Stimulated activated naive CD8-positive, alpha-beta T cell treated with anti-CD3 and anti-CD28 coated beads, Interleukin-15, amount 100 ng/mL, for 72 hours (primary cell): ENCODE results near the gene IVD.

Source experiments
- ATAC-seq: fragments of 150-1000 bp; cut with Tn5 transposase; 2 replicates; pipeline ENCODE4 v1.10.0; 2021; ENCODE audit warnings: mild to moderate bottlenecking, moderate library complexity
- DNase-seq, 2 donors: peaks; one replicate each; pipeline ENCODE4 v3.0.0; 2021 to 2022
- H3K27ac Mint-ChIP-seq, 2 donors: one replicate each; pipeline ENCODE4 v1.8.0; 2022; ENCODE audit warnings: mild to moderate bottlenecking in 2 of 2, mixed read lengths in 2 of 2, moderate library complexity in 2 of 2
- H3K27me3 Mint-ChIP-seq: one replicate; pipeline ENCODE4 v1.8.0; 2022; ENCODE audit warnings: mixed read lengths
- H3K4me1 Mint-ChIP-seq: one replicate; pipeline ENCODE4 v1.8.0; 2022; ENCODE audit warnings: mild to moderate bottlenecking, mixed read lengths
- H3K4me3 Mint-ChIP-seq, 2 donors: one replicate each; pipeline ENCODE4 v1.8.0; 2022; ENCODE audit warnings: mild to moderate bottlenecking in 2 of 2, mixed read lengths in 2 of 2, moderate library complexity in 1 of 2
- H3K9me3 Mint-ChIP-seq, 2 donors: one replicate each; pipeline ENCODE4 v1.8.0; 2022; ENCODE audit warnings: mixed read lengths in 2 of 2

IVD gene

GRCh38 chr15:40389824-40390595 is 15.6 kb upstream of the IVD start:
- DNase-seq (no peak), ATAC-seq (no peak)
- no peaks in the 10 kb centered on the region for H3K27me3 Mint-ChIP-seq
- no peaks in the 10 kb centered on the region for H3K9me3 Mint-ChIP-seq
- peaks cover 5% of the 10 kb centered on the region for H3K4me1 Mint-ChIP-seq
- no peak overlapping the region for H3K27ac Mint-ChIP-seq
- H3K4me3 Mint-ChIP-seq, result no peak overlapping the region

GRCh38 chr15:40392986-40393948 is 12.3 kb upstream of the IVD start:
- Mint-ChIP-seq H3K4me1 (peaks cover 9% of the 10 kb centered on the region), H3K9me3 (no peaks in the 10 kb centered on the region), H3K27ac (peak overlapping the region in 1 of 2 donors; percentile 81), H3K27me3 (no peaks in the 10 kb centered on the region), H3K4me3 (no peak overlapping the region)
- no peak for DNase-seq
- no peak for ATAC-seq

DNA sequence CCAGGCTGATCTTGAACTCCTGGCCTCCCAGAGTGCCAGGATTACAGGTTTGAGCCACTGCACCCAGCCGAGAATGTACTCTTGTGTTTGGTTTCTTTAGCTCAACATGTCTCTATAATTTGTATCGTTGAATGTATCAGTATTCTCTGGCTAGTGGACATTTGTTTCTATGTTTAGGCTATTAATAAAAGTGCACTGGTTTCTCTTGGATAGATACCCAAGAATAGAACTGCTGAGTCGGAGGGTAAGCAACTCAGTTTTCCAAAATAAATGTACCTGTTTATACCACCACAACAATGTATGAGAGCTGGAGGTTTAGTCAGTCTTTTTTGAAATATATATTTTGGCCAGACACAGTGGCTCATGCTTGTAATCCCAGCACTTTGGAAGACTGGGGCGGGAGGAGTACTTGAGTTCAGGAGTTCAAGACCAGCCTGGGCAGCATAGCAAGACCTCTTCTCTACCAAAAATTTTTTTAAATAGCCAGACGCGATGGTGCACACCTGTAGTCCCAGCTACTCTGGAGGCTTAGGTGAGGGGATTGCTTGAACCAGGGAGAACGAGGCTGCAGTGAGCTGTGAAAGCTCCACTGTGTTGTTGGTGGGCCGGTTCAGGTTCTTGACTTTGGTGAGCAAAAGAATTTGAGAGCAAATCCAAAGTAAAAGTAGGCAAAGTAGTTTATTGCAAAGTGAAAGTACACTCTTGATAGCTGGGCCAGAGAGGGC is 7.7 kb upstream of the IVD start:
- H3K4me1 Mint-ChIP-seq, result peaks cover 19% of the 10 kb centered on the region
- H3K9me3 Mint-ChIP-seq, result no peaks in the 10 kb centered on the region
- no peak overlapping the region for H3K27ac Mint-ChIP-seq
- no peaks in the 10 kb centered on the region for H3K27me3 Mint-ChIP-seq
- ATAC-seq (no peak), DNase-seq (no peak)
- peak overlapping the region; percentile 40 to 66 for H3K4me3 Mint-ChIP-seq

DNA sequence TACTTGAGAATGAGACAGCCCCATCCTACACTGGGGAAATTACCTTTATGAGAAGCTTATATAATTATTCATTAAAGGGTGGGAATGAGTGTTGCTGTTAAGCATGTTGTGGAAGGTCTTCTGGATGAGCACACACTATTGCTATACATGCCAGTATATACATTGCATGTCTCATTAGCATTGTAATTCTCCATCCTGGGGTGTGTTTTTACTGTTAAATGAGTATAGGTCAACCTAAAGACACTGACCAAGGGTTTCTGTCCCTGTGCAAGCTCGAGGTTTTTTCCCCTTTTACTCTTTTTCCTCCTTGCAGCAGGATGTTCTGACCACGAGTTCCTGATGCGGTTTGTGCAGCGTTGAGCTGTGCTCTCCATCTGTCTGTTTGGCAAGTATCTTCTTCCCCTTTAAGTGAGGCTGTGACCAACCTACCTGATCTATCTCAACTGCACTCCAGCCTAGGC is 7.2 kb upstream of the IVD start:
- peak in 1 of 2 donors; percentile 42 for DNase-seq
- peak overlapping the region; percentile 40 to 66 for H3K4me3 Mint-ChIP-seq
- no peaks in the 10 kb centered on the region for H3K9me3 Mint-ChIP-seq
- peak overlapping the region in 1 of 2 donors; percentile 35 for H3K27ac Mint-ChIP-seq
- H3K4me1 Mint-ChIP-seq, result peaks cover 22% of the 10 kb centered on the region
- H3K27me3 Mint-ChIP-seq, result no peaks in the 10 kb centered on the region
- ATAC-seq, result peak; percentile 100

DNA sequence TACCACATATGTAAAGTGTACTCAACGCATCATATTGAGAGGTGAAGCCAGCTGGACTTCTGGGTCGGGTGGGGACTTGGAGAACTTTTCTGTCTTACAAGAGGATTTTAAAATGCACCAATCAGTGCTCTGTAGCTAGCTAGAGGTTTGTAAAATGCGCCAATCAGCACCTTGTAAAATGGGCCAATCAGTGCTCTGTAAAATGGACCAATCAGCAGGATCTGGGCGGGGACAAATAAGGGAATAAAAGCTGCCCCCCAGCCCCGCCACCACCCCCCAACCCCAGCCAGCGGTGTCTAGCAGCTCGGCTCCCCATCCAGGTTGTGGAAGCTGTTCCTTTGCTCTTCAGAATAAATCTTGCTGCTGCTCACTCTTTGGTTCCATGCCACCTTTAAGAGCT is 6.2 kb upstream of the IVD start:
- Mint-ChIP-seq H3K4me3 (no peak overlapping the region), H3K9me3 (no peaks in the 10 kb centered on the region), H3K27ac (no peak overlapping the region), H3K4me1 (peaks cover 27% of the 10 kb centered on the region), H3K27me3 (no peaks in the 10 kb centered on the region)
- DNase-seq (no peak), ATAC-seq (no peak)

DNA sequence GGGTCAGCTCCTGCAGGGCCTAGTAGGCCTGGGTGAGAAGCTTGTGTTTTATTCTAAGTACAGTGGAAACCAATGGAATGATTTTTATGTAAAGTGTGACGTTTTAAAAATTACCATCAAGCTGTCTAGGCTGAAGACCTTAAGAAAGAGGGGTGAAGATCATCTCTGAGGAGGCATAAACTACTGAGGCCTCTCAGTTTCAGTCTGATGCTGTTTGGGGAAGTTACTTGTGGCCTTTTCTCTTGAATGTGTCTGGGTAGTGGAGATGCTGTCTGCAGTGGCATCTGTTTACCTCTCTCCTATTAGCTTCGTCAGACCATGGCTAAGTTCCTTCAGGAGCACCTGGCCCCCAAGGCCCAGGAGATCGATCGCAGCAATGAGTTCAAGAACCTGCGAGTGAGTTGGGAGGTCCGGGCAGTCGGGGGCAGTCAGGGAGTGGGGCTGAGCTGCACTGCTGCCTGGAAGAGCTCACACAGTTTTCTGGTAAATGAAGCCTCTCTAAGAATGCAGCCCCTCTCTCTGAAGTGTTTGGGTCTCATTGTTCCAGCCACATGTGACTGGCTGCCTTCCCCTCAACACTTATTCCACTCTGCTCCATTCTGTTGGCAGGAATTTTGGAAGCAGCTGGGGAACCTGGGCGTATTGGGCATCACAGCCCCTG is 1.9 kb downstream of the IVD start:
- Mint-ChIP-seq H3K27me3 (no peaks in the 10 kb centered on the region), H3K4me1 (peaks cover 72% of the 10 kb centered on the region), H3K4me3 (peak overlapping the region; percentile 89 to 92), H3K27ac (peak overlapping the region; percentile 44 to 54), H3K9me3 (no peaks in the 10 kb centered on the region)
- DNase-seq (no peak), ATAC-seq (no peak)

- peak overlapping the region in 1 of 2 donors; percentile 76 for H3K27ac Mint-ChIP-seq
- DNase-seq (no peak), ATAC-seq (no peak)
- H3K27me3 Mint-ChIP-seq, result no peaks in the 10 kb centered on the region
- peak overlapping the region; percentile 6 to 13 for H3K4me3 Mint-ChIP-seq
- peaks cover 65% of the 10 kb centered on the region for H3K4me1 Mint-ChIP-seq
- H3K9me3 Mint-ChIP-seq, result no peaks in the 10 kb centered on the region
These were observed 3.8 kb downstream of the IVD start for GRCh38 chr15:40409366-40409765.

DNA sequence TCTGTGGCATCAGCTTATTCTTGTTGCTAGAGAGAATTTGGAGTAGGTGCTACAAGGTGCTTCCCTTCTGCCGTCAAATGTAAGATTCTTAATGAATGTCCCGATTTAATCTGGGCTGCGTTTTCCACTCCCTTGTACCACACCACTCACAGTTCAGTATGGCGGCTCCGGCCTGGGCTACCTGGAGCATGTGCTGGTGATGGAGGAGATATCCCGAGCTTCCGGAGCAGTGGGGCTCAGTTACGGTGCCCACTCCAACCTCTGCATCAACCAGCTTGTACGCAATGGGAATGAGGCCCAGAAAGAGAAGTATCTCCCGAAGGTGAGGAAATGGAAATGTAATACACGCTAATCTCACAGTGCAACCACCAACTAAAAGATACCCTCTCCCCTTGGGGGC is 4.9 kb downstream of the IVD start:
- DNase-seq (no peak), ATAC-seq (no peak)
- H3K27me3 Mint-ChIP-seq, result no peaks in the 10 kb centered on the region
- H3K9me3 Mint-ChIP-seq, result no peaks in the 10 kb centered on the region
- peaks cover 55% of the 10 kb centered on the region for H3K4me1 Mint-ChIP-seq
- peak overlapping the region in 1 of 2 donors; percentile 12 for H3K27ac Mint-ChIP-seq
- no peak overlapping the region for H3K4me3 Mint-ChIP-seq

DNA sequence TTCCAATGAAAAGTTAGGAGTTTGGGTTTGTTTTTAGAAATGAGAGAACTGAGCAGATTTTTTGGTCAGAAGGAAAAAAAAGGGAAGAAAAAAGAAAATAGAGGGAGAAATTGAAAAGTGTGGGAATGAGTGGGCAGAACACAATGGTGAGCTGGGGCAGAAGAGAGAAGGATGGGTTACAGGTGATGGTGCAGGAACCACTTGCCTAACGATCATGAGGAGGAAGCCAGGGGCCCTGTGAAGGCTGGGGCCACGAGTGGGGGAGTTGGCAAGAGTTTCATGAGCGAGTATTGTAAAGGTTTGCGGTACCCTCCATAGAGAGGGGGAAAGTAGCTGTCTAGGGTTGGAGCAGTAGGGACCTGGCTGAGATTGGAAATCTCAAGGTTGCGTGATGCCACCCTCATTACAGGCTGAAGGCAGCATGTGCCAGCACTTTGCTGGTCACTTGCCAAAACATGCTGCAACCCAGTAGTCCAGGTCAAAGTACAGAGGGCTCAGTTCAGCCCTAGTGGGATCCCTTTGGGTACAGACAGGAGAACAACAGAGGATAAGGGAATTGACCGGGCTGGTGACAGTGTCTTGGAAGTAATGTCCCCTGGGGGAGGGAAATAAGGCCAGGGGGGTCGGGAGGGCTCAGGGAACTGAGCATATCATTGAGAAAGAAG is 6.6 kb downstream of the IVD start:
- H3K9me3 Mint-ChIP-seq, result no peaks in the 10 kb centered on the region
- peaks cover 40% of the 10 kb centered on the region for H3K4me1 Mint-ChIP-seq
- H3K4me3 Mint-ChIP-seq, result no peak overlapping the region
- DNase-seq (no peak), ATAC-seq (no peak)
- H3K27ac Mint-ChIP-seq, result peak overlapping the region in 1 of 2 donors; percentile 34
- no peaks in the 10 kb centered on the region for H3K27me3 Mint-ChIP-seq

DNA sequence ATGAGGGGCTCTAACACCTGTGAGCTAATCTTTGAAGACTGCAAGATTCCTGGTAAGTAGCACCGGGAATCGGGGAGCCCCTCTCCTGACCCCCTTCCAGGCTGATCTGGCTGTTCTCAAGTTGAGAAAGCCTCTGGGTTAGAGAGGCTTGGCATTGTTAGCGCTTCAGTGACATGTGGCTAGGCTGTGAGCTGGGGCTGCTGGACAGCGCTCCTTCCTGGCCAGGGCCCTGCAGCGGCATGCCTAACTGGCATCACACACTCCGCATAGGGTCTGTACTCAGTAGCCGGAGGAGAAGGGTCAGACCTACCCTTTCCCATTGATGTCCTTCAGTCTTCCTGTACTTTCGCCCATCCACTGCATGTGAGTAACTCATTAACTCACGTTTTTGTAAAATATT is 7.4 kb downstream of the IVD start:
- Mint-ChIP-seq H3K4me3 (no peak overlapping the region), H3K9me3 (no peaks in the 10 kb centered on the region), H3K4me1 (peaks cover 32% of the 10 kb centered on the region), H3K27me3 (no peaks in the 10 kb centered on the region), H3K27ac (no peak overlapping the region)
- ATAC-seq, result no peak
- DNase-seq, result no peak

- no peak for DNase-seq
- Mint-ChIP-seq H3K27me3 (no peaks in the 10 kb centered on the region), H3K9me3 (no peaks in the 10 kb centered on the region), H3K27ac (no peak overlapping the region), H3K4me1 (peaks cover 14% of the 10 kb centered on the region), H3K4me3 (no peak overlapping the region)
- ATAC-seq, result no peak
These were observed 9.2 kb downstream of the IVD start for GRCh38 chr15:40414816-40415215.

DNA sequence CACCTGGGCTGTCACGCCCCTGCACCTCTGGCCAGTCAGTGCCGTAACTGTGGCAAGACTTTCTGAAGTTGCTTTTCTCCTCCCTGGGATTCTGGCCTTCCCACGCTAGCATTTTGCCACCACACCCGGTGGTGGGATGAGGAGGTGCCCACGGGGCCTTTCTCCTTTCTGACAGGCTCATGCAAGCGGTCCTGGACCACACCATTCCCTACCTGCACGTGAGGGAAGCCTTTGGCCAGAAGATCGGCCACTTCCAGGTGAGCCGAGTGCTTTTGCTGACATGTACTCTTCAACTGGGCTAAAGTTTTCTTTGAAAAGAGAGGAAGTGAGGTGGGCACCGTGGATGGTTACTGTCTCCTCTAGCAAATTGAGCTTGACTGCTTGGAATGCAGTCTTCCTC is 9.6 kb downstream of the IVD start:
- ATAC-seq, result no peak
- no peaks in the 10 kb centered on the region for H3K9me3 Mint-ChIP-seq
- no peak overlapping the region for H3K27ac Mint-ChIP-seq
- no peak for DNase-seq
- no peak overlapping the region for H3K4me3 Mint-ChIP-seq
- H3K27me3 Mint-ChIP-seq, result no peaks in the 10 kb centered on the region
- H3K4me1 Mint-ChIP-seq, result peaks cover 10% of the 10 kb centered on the region

DNA sequence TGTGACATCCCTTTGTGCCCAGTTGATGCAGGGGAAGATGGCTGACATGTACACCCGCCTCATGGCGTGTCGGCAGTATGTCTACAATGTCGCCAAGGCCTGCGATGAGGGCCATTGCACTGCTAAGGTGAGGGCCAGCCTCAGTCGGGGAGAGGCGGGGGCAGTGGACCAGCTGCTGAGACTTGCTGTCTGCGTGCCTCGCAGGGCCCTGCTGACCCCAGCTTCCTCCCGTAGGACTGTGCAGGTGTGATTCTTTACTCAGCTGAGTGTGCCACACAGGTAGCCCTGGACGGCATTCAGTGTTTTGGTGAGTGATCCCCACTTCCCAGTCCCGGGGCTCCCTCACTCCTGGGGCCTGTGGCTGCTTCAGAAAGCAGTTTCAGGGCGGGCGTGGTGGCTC is 10.5 kb downstream of the IVD start:
- Mint-ChIP-seq H3K27ac (peak overlapping the region in 1 of 2 donors; percentile 22), H3K9me3 (no peaks in the 10 kb centered on the region), H3K27me3 (no peaks in the 10 kb centered on the region), H3K4me3 (no peak overlapping the region), H3K4me1 (peaks cover 2% of the 10 kb centered on the region)
- no peak for DNase-seq
- no peak for ATAC-seq

GRCh38 chr15:40418126-40418525 is 12.5 kb downstream of the IVD start:
- H3K9me3 Mint-ChIP-seq, result no peaks in the 10 kb centered on the region
- H3K4me1 Mint-ChIP-seq, result peaks cover 8% of the 10 kb centered on the region
- H3K27ac Mint-ChIP-seq, result no peak overlapping the region
- H3K27me3 Mint-ChIP-seq, result no peaks in the 10 kb centered on the region
- DNase-seq (no peak), ATAC-seq (no peak)
- H3K4me3 Mint-ChIP-seq, result no peak overlapping the region
